Gastroesophageal sphincter (tissue), 3 donors: ENCODE measurements around the gene ISG20L2.

ENCODE experiments used
- EP300 ChIP-seq: sonication (generic); formaldehyde crosslinking; IDR thresholded peaks from one replicate; pipeline ENCODE4 v1.6.1; 2017; ENCODE audit warnings: antibody characterized with exemption, mild to moderate bottlenecking
- POLR2A ChIP-seq, 2 donors: fragments of 450-650 bp; IDR thresholded peaks; one replicate each; pipeline ENCODE4 v1.6.1; 2017; ENCODE audit warnings: antibody characterized with exemption in 2 of 2, mild to moderate bottlenecking in 2 of 2, moderate library complexity in 1 of 2
- POLR2AphosphoS5 ChIP-seq: sonication (generic); formaldehyde crosslinking; IDR thresholded peaks from one replicate; pipeline ENCODE4 v1.6.1; 2017; ENCODE audit warnings: antibody characterized with exemption
- TF ChIP-seq, protein P1 (sequence below), 4 experiments: fragments of 200-600 bp in 2 of 4; fragments of 450-650 bp in 2 of 4; sonication (generic) in 1 of 4; IDR thresholded peaks; one replicate each; pipeline ENCODE4 v1.5.1; 2017 to 2019; ENCODE audit warnings: antibody characterized with exemption in 4 of 4, mild to moderate bottlenecking in 2 of 4, moderate library complexity in 2 of 4

DNA sequence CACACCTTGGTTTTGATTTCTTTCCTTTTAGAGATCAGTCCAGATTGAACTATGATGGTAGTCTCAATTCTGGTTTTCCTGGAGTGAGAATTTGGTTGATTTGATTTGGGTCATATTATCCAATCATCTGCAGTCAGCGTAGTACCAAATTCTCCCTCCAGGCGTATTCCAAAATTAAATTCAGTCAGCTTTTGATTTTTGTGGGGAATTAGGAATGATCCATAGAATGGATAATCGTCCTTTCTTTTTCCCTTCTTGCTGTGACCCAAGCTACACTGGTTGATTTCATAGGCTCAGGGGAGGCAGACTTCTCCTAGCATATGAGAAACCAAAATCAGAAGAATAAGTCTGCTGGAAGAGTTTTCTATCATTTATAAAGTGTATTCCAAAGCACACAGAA lies 43.7 kb upstream of the ISG20L2 start:
- TF ChIP-seq, protein P1, sequence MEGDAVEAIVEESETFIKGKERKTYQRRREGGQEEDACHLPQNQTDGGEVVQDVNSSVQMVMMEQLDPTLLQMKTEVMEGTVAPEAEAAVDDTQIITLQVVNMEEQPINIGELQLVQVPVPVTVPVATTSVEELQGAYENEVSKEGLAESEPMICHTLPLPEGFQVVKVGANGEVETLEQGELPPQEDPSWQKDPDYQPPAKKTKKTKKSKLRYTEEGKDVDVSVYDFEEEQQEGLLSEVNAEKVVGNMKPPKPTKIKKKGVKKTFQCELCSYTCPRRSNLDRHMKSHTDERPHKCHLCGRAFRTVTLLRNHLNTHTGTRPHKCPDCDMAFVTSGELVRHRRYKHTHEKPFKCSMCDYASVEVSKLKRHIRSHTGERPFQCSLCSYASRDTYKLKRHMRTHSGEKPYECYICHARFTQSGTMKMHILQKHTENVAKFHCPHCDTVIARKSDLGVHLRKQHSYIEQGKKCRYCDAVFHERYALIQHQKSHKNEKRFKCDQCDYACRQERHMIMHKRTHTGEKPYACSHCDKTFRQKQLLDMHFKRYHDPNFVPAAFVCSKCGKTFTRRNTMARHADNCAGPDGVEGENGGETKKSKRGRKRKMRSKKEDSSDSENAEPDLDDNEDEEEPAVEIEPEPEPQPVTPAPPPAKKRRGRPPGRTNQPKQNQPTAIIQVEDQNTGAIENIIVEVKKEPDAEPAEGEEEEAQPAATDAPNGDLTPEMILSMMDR (IDR thresholded peaks at IDR 0.05) = no peak
- TF ChIP-seq POLR2A (IDR thresholded peaks at IDR 0.05) = no peak
- TF ChIP-seq EP300 = no peak
- TF ChIP-seq POLR2AphosphoS5 = no peak
